Stomach (tissue), 4 donors: ENCODE data around the gene DZIP3.

ENCODE experiments used
- CTCF ChIP-seq, 7 experiments: fragments of 450-650 bp in 4 of 7; fragments of 200-600 bp in 3 of 7; sonication (generic) in 3 of 7; IDR thresholded peaks; one replicate each; pipeline ENCODE4 v1.5.1; 2016 to 2019; ENCODE audit warnings: antibody characterized with exemption in 7 of 7, control low read depth in 2 of 7, mild to moderate bottlenecking in 1 of 7
- EP300 ChIP-seq: sonication (generic); formaldehyde crosslinking; IDR thresholded peaks from one replicate; pipeline ENCODE4 v1.6.1; 2017; ENCODE audit warnings: antibody characterized with exemption
- POLR2A ChIP-seq, 4 donors: fragments of 450-650 bp; IDR thresholded peaks; one replicate each; pipeline ENCODE4 v1.6.1; 2016; ENCODE audit warnings: antibody characterized with exemption in 4 of 4, control low read depth in 2 of 4, mild to moderate bottlenecking in 1 of 4, moderate library complexity in 1 of 4
- POLR2AphosphoS5 ChIP-seq, 3 donors: sonication (generic); formaldehyde crosslinking; IDR thresholded peaks; one replicate each; pipeline ENCODE4 v1.6.1; 2016; ENCODE audit warnings: antibody characterized with exemption in 3 of 3

GRCh38 chr3:108673988-108674661, 84.6 kb downstream of the DZIP3 start:
- no peak for TF ChIP-seq POLR2A (IDR thresholded peaks at IDR 0.05)
- TF ChIP-seq POLR2AphosphoS5 (IDR thresholded peaks at IDR 0.05) = no peak
- no peak for TF ChIP-seq CTCF (IDR thresholded peaks at IDR 0.05)
- no peak for TF ChIP-seq EP300
